H4 (cell line): Measurements from ENCODE around the gene SLC13A5. TPM values are rescaled to one million over a fixed set of nuclear protein-coding genes. Genes with fewer than 3 reads are reported as not detected.
"Not testable (repeated sequence)": the region's sequence is repeated elsewhere in the genome, so short reads cannot be mapped to it uniquely, and the experiment has no call there.

Experiments used
- DNase-seq: peaks from one replicate; pipeline ENCODE4 v3.0.0-alpha.2; 2015; ENCODE audit warnings: low spot score
- total RNA-seq: library from RNA; depleted of rRNA; stranded (reverse); fragments of >200 nt; shearing (Covaris generic); gene quantifications from 2 replicates; pipeline ENCODE4 v1.2.3, GENCODE V29; 2014; rRNA removed

SLC13A5 gene
- not detected in 2 replicates for total RNA-seq

DNA sequence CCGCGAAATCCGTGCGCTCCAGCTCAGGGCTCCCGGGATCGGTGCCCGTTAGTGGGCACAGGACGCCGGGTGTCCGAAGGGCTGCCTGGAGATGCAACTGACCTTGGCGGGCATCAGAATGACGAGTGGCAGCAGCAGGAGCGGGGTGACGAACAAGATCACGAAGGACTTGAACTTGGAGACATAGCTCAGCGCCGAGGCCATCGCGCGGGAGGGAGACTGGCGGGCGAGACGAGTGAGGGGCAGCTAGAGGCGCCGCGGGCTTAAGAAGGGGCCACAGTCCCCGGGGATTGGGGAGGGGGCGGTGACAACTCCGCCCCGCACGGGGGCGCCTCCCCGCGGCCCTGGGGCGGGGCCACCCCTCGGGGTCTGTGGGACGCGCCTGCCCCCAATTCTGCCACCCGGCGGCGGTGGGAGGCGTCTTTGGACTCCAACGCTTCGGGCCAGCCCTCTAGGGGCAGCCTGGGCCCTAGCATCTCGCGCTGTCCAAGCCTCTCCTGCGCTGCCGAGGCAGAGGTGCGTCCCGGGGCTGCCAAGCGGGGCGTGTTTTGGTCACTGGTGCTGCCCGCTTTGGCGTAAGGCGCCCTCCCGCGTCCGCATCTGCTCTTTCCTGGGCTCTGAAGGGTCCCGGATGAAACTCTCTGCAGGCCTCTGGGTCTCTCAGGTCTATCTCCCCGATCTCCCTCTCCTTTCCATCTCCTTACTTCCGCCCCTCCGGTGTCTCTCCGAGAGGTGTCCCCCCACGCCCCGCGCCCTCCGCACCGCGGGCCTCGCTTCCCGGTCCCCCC is at the start of gene SLC13A5:
TSS of gene SLC13A5 (minus strand) at position 240 of the 788 bp plus-strand sequence. CDS start at position 204, 36 bp downstream.
- DNase-seq = no peak

DNA sequence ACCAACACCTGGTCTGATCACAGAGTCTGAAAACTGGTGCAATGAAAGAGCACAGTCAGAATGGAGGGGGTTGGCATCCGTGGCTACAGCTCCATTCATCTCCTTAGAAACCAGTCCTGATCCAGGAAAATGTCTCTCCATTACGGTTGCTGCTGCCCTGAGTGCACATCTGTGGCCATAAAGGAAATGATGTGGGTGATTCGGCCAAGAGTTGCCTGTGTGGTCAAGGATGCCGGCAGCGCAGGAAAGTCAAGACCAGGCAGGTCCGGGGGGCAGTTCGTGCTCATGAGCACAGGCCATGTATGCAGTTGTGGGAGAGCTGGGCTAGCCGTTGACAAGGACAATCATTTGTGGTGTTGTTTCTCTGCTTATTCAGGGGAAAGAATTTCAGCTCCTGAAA is 48.6 kb upstream of the SLC13A5 start:
- DNase-seq = no peak

DNA sequence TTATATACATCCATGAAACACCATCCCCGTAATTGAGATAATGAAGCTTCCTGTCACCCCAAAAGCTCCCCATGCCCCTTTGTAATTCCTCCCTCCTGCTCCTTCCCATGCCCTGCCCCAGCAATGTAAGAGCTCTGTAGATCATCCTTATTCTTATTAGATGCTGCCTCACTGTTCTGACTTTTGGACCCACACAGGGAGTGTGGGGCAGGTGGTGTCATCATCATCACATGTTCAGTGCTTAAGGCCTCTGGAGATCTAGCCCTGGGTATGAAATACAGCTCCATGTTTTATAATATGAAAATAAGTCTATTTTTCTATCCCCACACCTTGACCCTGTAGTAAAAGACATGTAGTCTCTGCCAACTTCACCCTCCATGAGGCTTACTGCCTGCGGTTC is 44.6 kb upstream of the SLC13A5 start:
- no peak for DNase-seq

DNA sequence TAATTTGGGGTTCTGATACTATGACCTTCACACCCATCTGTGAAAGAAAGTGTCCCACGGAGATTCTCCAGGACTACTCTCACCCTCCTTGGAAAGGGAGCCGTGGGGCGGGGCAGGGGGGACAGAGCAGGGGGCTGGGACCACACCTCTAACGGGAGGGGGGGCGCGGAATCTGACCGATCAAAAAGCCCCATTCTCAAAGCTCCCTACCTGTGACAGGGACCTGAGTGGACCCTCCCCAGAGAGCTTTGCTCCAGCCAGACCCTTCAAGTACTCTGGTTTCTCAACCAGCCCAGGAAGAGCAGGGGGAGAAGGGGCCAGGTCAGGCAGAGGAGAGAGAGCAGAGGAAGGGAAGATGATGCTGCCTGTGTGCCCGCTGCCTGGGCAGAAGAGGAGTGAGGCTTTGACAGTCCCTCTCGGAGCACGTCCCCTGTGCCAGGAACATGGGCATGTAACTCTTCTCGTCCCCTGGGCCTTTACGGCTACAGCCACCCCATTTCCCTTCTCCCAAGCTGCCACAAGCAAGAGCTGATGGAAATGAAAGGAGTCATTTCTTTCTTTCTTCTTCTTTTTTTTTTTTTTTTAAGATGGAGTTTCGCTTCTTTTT is 43.4 kb upstream of the SLC13A5 start:
- no peak for DNase-seq

DNA sequence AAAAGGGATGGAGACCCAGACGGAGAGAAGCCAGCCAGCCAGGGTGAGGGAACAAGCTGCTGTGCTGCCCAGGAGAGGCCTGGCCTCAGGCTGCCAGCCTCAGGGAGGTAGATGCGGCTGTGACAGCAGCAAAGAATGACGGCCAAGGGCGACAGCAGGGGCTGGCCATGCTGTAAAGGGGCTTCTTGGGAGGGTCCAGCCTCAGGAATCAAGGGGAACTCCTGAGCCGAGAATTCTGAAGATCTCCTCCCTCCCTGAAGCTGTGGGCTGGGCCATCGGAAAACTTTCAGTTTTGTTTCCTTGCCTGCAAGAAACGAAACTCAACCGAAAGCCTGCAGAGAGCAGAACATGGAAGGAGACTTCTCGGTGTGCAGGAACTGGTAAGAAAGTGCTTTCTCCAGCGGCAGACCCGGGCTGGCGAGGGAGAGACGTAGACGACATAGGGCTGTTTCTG is 42.6 kb upstream of the SLC13A5 start, which contains the start of gene XAF1:
TSS of gene XAF1 (plus strand) at position 316 of the 454 bp plus-strand sequence. CDS start at position 349, 33 bp downstream.
- peak; percentile 56 for DNase-seq

DNA sequence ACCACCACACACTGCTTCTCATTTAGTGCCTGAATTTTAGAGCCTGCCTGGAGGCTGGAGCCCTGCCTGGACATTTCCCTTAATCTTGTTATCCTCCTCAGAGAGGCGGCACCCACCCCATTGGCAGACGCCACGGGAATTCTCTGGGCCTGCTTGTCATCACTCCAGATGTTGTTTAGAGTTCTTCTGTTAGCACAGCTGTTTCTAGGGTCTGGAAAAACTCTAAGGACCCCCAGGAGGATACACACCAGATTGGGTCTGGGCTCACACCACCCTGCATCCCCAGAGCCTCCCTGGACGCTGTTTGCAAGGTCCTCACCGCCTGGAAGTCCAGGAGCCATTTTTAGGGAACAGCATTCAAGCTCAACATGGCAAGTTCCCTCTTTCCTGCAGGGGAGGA is 42.1 kb upstream of the SLC13A5 start:
- DNase-seq = no peak

DNA sequence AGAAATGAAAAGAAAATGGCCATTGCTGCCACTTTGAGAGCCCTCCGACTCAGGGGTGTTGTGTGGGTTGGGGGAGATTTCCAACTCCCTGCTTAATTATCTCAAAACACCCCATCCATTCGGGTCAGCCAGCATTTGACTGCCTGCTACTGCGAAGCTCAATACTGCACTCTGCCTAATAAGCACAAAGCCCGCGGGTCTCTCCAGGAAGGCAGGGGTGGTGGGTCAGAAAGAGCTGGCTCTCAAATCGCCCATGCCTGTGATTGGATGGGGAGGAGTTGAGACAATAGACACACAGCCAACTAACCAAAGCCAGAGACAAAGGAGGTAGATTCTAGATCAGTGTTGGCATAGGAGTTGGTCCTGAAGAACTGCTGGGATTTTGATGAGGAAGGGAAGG is 40.4 kb upstream of the SLC13A5 start:
- DNase-seq = no peak

DNA sequence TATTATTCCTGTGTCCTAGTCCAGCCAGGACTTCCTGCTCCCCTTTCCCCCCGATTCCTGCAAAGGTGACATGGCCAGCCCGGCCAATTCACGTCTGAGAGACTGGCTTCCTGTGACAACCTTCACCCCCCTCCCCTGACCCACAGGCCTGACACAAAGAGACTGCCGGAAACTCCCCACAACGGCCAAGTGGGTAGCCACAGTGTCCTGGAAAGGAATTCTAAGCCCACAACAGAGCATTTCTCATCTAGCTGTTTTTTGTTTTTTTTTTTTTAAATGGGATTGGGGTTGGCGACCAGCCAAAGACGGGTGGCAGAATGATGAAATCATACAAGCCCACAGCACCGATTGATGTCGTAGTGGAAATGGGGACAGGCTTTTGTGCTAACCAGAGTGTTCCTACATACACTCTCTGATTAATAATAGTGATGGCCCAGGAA is 39.9 kb upstream of the SLC13A5 start:
- peak; percentile 91 for DNase-seq

DNA sequence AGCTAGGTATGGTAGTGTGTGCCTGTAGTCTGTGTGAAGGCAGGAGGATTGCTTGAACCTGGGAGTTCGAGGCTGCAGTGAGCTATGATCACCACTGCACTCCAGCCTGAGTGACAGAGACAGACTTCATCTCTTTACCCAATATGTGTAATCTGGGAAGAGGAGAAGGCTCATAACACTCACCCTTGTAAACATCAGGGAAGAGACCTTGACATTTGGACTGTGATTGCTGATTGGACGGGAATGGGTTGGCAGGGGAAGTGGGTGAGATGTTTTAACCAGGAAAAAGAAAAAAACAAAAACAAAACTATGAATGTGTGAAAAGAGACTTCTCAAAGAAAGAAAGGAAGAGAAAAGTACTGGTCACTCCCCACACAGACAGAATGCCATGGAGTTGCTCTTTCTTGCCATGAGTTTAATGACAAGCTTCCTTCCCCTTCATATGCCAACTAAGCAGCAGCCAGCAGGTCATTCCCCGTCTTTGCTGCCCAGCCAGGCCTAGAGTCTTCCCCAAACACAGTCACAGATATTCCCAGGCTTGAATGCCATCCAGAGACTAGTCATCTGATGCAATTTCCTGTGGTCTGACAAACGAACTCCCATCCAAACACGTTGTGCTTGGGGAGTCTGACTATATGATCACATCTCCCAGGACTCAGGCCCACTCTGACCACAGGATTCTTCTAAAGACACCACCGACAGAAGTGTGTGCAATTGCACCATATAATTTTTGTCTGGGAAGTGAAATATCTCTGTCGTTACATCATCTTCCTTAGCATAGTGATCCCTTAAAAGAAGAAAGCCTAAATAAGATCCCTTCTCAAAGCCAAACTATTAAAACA is 39.1 kb upstream of the SLC13A5 start:
- DNase-seq = peak; percentile 95

DNA sequence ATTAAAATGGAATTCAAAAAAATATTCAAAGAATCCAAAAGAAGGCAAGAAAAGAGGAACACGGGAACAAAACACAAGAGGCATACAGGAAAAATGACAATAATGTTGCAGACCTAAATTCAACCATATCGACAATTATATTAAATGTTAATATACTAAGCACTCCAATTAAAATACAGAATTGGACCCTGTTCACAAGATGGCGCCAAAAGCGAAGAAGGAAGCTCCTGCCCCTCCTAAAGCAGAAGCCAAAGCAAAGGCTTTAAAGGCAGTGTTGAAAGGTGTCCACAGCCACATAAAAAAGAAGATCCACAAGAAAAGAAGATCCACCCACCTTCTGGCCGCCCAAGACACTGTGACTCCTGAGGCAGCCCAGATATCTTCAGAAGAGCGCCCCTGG is 36.4 kb upstream of the SLC13A5 start:
- DNase-seq = no peak

DNA sequence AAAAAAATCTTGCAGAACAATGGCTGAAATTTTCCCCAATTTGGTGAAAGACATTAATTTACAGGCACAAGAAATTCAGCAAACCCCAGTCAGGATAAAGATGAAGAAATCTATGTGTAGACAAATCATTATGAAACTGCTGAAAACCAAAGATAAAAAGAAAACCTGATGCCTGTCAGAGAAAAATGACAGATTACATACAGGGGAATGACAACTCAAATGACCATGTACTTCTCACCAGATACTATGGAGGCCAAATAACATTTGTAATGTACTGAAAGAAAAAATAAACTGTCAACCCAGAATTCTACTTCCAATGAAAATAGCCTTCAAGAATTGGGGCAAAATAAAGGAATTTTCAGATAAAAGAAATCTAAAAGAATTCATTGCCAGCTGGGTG is 35.4 kb upstream of the SLC13A5 start:
- DNase-seq = no peak

DNA sequence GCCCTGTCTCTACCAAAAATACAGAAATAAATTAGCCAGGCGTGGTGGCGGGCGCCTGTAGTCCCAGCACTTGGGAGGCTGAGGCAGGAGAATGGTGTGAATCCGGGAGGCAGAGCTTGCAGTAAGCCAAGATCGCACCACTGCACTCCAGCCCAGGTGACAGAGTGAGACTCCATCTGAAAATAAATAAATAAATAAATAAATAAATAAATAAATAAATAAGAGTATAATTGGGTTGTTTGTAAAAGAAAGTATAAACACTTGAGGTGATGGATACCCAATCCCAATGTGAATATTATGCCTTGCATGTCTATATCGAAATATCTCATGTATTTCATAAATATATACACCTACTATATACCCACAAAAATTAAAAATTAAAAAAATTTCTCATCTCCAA is 33.5 kb upstream of the SLC13A5 start:
- not testable (repeated sequence) for DNase-seq

DNA sequence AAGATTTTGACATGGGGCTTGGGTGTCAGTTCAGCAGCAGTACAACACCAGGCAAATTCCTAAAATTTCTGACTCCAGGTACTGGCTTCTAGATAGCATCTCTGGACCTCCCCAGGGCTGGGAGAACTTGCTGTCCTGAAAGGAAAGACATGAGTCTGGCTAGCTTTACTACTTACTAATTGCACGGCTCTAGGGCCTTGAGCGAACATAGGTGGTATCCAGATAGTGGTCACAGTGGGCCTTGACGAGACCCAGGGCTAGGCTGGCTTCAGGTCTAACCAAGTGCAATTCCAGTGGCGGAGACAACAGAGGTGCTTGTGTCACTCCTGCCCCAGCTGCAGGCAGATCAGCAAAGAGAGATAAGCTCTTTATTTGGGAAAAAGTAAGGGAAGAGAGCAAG is 16.4 kb upstream of the SLC13A5 start:
- no peak for DNase-seq

DNA sequence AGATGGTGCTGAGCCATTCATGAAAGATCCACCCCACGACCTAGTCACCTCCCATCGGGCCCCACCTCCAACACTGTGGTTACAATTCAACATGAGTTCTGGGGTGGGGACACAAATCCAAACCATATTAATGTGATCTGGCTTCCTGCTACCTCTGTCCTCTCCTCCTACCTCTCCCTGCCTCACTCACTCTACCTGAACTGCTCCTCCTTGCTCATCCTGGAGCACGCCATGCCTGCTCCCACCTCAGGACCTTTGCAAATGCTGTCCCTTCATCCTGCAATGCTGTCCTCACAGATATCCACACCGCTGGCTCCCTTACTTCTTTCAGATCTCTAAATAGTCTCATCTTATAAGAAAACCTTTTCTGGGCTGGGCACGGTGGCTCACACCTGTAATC is 10.8 kb upstream of the SLC13A5 start:
- no peak for DNase-seq

DNA sequence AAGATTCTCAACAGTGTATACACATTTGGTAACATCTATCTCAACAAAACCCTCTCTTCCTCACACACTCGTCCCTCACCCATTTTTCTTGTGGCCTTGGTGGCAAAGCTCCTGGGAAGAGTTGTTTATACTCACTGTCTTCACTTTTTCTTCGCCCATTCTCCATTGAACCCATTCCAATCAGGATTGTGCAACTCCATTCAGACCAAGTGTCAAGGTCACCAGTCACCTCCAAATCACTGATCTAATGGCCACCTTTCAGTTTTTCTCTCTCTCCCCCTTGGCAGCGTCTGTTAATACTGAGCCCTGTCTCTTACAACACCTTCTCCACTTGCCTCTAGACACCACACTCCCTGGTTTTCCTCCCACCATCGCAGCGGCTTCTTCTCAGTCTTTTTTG is 8.6 kb upstream of the SLC13A5 start:
- DNase-seq = no peak

DNA sequence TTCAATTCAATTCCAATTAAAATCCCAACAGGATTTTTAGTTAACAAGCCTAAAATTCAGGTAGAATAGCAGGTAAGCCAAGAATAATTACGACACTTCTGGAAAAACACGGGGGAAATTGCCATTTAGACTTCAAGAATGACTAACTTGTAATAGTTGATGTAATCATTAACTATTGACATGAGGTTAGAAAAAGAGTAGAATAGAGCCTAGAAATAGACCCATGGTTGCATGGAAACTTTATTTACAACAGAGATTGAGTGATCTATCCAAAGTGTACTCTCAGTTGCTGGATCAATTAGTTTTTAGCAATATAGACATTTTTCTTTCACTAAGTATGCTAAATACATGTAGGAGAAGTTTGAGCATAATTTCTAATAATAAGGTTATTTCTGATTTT is 3.6 kb upstream of the SLC13A5 start:
- DNase-seq = no peak

DNA sequence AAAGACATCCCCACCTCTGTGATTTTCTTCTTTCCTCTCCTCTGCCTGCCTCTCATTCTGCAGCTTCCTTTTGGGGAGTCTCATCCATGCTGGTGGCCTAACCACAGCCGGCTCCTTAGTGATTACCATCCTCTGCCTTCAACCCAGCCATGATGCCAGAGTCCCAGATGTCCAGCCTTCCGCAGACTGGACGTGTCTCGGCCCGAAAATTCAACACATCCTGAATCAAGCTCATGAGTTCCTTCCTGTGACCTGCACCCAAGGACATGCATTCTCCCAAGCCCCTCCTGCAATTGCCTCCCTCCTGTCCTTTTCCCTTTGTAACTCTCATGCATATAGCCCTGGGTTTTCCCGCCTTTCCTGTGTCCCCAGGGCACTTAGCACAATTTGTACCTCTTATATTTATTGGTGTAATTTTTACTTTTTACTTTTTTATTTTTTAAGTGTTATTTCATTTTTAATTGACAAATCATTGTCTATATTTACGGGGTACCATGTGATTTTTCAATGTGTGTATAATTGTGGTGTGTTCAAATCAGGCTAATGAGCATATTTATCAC is 1.2 kb upstream of the SLC13A5 start:
- DNase-seq = no peak

DNA sequence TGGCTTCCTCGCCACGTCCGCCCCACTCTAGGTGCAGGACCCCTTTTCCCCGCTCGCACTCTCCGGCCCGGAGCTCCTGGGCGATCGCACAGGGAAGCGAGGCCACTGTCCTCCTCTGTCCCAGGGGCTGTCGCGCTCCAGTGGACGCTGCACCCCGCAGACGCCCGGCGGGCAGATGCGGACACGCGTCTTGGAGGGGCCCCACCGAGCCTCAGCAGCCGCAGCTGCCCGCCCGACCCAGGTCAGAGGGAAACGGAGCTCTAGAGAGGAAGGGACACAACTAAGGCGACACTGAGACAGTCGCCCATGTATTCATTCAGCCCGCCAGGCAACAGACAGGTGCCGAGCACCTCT is 726 bp upstream of the SLC13A5 start:
- no peak for DNase-seq

DNA sequence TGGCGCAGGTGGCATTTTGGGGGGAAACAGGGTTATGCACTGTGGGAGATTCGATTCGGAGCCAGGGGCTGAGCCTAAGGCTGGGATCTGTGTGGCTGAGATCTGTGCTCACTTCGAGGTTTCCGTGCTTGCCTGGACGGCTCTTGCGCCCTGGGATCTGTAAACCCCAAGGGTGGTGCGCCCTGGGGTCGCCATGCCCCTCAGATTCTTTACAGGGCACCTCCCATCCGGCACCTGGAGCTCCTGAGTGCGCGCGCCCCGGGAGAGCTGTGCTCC is 377 bp downstream of the SLC13A5 start:
- no peak for DNase-seq

DNA sequence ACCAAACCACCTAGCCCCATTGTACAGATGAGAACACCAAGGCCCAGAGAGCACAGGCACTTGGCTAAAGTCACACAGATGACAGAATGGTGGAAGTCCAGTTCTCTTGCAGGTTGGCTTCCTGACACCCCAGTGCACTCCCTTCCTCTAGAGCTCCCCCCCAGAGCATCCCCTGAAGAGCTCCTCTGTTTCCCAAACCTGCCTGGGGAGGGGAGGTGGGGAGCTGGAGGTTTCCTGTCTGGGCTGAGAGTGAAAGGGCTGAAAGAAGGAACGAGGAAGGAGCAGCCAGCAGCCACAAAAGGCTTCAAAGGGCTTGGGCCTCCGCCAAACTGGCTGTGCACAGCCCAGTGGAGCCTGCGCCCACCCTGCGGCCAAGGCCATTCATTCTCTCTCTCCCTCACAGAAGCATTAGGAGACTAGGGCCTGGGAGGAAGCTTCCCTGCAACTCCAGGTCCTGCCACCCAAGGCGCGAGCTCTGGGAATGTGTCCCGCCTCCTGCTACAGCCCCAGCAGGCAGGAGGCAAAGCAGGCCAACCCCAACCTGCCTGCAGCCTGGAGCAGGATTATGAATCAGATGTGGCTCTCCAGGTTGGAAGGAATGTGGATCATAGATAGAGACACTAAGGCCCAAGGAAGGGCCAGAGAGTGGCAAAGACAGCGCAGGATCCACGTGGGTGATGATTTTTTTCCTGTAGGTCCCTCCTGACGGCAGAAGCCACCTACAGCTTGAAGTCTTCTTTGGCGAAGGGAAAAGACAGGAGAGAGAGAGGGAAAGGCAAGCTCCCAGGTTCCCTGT is 913 bp downstream of the SLC13A5 start:
- no peak for DNase-seq

DNA sequence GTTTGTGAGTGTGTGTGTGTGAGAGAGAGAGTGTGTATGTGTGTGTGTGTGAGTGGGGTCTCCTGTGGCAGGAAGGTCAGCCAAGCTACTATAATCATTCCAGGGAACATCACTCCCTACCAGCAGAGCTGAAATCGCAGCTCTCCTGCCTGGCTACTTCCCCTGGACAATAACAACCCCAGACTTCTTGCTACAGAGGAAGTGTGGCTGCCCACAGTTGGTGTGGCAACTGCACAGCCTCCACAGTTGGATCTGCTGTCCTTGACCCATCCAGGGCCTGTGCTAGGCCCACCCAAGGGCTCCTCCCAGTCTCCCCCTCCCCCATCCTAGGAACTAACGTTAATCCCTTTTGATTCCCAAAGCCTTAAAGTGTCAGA is 1.5 kb downstream of the SLC13A5 start:
- no peak for DNase-seq
